Kidney capillary endothelial cell (primary cell): ENCODE results near the gene ISX.

ENCODE experiments used
- DNase-seq: peaks from one replicate; pipeline ENCODE4 v3.0.0-alpha.2; 2018; ENCODE audit warnings: low spot score

ISX gene

DNA sequence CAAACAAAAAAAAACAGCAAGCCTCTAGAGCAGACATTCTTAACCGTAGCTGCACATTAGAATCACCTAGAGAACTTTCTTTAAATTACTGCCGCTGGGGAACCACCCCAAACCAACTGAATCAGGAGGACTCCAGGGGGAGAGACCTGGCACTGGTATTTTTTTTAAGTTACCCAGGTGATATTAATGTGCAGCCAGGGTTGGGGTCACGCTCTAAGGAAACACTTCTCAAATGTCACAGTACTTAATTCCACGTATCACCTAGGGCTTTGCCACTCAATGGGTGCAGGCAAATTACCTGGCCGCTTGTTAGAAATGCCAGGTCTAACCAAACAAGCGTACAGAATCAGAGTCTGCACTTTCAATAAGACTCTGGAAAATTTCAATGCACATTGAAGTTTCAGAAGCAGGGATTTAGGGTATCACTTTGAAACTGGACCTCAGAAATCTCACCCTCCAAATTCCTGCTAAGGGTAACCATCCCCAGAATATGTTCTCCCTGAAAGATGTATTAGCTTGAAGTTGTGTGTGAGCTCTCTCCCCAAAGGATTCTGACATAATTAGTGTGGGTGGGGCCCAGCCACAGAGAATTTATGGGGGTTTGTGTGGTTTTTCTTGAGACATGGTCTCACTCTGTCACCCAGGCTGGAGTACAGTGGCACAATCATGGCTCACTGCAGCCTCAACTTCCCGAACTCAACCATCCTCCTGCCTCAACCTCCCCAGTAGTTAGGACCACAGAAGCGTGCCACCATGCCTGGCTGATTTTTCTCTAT lies 12.7 kb upstream of the ISX start:
- no peak for DNase-seq

DNA sequence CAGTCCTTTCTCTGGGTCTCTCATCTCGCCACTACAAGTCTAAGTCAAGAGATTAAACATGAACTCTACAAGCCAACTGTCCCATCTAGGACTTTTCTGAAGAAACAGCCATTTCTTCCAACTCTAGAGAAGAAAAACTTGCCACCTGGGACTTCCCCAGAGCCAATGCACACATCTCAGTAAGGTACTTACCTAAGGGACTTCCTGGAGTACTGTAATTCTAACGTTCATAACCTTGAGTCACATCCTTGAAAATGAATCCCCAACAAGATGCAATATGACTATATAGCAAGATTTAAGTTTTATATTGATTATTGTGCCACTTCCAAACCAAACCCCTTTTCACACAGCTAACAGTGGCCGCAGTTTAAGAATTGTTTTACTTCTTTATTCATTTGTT lies 11.9 kb upstream of the ISX start:
- no peak for DNase-seq

DNA sequence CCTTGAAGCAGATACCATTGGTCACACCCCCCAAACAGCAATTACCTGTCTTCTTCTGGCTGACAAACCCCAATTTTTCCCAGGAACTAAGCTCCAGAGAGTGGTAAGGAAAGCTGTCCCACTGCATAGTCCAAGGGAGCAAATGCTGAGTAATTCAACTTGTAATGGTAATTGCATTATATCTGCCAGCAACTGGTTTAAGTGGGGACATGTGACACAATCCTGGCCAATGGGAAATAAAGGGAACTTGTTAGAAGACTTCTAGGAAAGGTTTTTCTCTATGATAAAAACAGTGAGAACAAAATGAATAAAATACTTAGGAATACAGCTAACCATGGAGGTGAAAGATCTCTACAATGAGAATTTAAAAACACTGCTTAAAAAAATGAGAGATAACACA lies 9.5 kb upstream of the ISX start:
- DNase-seq: no peak

DNA sequence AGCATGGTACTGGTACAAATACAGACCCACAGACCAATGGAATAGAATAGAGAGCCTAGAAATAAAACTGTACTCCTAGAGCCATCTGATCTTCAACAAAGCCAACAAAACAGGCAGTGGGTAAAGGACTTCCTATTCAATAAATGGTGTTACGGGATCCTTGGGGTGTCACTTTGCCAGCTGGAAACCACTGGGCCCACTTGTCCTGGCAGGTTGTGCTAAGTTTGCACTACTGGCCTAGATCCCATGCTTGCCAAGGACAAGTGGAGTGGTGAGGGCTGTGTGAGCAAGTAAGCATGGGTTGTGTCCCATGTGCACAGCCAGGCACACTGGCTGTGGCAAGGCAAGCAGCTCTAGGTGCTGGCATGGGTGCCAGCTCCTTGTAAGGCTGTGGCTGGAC lies 8.8 kb upstream of the ISX start:
- DNase-seq: no peak

DNA sequence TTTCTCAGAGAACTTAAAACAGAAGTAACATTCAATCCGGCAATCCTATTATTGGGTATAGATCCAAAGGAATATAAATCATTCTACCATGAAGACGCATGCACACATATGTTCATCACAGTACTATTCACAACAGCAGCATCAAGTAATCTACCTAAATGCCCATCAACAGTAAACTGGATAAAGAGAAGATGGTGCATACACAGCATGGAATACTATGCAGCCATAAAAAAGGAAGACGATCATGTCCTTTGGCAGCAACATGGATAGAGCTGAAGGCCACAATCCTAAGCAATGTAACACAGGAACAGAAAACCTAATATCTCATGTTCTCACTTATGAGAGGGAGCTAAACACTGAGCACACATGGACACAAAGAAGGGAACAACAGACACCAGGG lies 6.3 kb upstream of the ISX start:
- DNase-seq: no peak

DNA sequence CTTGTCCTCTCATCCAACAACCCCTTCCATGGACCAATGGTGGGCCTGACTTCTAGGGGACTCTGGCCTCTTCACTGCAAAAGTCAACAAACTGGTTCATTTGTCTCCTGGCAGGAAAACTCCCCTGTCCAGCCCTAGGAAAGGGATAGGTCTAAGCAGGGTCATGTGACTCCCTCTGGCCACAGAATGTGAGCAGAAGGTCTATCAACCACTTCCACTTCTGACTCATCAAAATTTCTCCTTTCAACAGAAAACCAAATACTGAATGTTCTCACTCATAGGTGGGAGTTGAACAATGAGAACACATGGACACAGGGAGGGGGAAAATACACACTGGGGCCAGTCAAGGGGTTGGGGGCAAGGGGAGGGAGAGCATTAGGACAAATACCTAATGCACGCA lies 1.3 kb upstream of the ISX start:
- DNase-seq: no peak

DNA sequence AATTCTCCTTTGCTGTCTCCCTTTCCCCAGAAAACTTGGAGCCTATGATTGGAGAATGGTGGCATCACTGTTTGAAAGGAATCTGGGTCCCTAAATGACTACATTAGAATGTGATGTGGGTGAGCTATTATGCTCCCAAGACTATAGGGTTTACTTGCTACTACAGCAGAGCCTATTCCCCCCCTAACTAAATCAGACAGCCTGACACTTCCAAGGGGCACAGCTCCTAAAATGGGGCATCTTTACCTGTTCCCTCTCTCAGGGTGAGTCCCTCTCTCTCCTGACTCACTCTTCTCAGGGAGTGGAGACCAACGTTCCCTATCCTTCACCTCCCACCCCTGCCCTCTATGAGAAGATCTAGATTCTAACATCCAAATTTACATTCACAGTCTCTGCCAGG lies 775 bp upstream of the ISX start:
- DNase-seq: no peak

DNA sequence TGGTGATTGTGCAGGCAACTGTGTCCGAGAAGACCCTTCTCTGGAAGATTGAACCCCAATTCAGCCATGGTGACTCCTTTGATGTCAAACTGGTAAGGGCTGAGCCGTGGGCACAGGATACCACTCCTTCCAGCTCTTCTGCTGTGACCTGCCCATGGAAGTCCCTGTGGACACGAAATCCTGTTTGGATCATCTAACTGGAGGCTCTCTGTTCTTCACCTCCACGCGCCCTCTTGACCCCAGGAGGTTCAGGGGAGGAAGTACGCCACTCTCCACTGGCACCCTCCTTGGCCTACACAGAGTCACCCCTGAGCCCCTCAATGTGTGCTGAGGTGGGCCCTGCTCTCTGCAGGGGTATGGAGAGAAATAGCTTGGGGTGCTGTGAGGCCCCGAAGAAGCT lies 810 bp downstream of the ISX start:
- no peak for DNase-seq

DNA sequence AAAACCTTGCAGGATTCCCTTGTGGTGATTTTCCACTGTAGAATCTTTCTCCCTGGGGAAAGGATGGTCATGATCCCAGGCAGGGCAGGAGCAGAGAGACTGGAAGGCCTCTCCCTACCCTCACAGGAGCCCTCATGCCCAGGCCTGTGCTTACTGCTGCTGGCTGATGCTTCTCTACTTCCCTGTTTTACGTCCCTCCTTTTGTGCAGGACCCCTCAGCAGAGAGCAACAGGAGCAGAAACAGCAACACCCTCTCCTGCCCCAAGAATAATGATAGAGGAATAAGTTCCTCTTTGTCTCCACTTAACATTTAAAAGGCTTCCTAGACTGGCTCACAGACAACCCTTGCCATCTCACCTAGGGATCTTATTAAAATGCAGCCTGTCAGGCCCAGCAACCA lies 3.6 kb downstream of the ISX start:
- no peak for DNase-seq

DNA sequence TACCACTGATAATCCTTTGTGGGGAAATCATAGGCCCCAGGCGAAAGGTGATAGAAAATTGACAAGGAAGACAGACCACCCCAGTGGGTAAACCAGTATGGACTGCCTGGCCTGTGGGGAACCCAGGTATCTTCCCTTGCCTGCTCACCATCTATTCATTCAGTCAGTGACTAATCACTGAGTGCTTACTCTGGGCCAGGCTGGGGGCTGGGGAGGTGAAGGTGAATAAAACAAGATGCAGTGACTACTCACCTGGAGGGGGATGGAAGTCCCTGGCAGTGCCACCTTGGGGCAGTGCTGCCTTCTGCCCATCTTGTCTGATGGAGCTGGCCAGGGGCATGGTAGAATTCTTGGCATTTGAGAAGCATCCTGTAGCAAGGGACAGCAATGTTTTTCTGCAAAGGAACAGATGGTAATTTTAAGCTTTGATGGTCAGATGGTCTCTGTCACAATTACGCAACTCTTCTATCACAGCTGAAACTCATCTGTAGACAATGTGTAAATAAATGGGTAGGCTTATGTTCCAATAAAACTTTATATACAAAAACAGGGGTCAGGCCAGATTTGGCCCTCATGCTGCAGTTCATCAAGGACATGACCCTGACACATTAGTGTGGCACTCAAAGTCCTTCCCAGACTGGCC lies 4.6 kb downstream of the ISX start:
- no peak for DNase-seq

DNA sequence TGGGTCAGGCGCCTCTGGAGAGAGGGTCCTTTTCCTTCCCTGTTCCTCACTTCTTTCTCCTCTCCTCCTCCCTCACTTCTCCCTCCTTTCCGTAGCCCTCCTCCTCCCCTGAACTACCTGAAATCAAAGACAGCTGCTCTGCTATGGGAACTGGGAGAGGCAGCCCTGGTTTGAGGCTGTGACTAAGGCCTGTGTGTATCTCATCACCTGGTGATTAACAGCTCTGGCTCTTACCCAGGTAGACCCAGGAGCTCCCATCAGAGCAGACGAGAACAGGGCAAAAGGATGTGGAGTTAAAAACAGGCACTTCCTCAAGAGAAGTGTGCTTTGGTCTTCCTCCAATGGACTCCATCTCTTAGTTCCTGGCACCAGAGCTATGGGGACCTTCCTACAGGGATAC lies 5.8 kb downstream of the ISX start:
- no peak for DNase-seq

DNA sequence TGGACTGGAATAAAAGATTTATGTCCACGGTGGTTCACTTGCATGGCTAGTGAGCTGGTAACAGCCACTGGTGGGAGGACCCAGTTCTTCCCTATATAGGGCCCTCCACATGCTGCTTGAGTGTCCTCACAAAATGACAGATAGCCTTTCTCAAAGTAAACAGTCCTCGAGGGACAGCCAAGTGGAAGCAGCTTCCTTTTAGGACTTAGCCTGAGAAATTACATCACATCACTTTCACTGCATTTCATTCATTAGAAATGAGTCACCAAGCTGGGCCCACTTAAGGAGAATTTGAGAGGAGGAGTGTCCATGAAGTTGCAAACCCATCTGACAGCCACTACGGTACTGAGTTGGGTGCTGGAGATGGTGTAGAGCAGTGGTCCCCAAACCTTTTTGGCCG lies 7.0 kb downstream of the ISX start:
- DNase-seq: no peak

DNA sequence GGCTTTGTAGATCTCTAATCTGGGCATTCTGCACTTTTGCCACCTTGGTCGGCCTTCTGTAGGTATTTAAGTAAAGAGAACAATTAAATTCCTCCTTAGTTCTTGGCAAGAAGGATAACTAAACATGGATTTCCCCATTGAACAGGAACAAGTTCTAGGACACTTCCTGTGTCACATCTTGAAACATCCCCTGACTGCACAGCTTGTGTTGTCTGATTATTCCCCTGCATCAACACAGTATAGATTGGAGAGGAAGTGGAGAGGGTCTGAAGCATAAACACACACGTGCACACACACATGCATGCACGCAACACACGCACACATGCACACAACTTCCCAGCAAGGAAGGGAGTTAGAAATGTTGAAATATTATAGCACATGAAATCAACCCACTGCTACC lies 8.6 kb downstream of the ISX start:
- no peak for DNase-seq

DNA sequence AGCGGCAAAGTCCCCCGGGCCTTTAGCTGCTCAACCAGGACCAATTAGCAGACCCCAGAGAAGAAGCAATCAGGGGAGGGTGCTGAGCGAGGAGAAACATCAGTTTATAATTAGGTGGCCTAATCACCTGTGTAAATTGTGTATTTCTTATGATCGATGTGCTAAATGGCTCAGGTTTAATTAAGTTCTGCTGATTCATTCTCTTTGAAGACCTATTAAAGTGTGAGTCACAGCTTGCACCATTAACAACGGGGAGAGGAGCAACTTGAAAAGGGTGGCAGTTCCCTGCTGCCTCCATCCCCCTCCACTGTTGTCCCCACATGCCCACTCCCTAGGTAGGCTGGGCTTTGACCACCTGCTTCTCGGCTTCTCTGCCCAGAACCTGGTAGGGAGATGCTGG lies 10.7 kb downstream of the ISX start:
- DNase-seq: no peak

DNA sequence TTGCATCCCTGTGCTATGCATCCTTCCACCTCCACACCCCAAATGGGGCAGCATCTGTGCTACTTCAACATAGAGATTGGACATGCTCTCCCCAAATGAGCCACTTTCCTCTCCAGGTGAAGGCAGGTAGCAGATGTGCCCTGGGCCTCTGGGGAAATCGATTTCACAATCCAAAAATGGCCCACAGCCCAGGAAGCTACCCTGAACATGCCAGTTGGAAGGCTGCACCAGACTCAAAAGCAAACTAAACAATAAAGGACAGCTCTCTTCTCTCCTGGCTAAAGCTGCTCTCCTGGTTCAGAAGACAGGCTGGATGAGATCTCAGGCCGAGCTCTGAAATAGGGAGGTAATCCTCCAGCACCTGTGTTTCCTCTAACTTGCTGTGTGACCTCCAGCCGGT lies 19.7 kb downstream of the ISX start:
- DNase-seq: no peak

DNA sequence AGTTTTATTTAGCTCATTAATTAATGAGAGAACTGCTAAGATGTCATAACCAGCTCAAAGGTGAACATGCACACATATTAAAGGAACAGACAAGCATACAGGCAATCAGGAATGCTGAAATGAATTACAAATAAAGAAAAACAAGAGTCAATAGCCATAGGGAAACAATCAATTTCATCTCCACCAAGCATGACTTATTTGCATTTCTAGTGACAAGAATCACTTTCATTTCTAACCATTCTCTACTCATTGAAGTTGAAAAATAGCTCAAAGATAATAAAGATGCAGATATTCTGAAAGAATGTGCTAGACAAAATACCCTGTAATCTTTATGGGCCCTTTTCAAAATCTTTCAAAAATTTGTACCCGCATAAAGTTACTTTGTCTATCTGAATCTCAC lies 23.2 kb downstream of the ISX start:
- DNase-seq: no peak

DNA sequence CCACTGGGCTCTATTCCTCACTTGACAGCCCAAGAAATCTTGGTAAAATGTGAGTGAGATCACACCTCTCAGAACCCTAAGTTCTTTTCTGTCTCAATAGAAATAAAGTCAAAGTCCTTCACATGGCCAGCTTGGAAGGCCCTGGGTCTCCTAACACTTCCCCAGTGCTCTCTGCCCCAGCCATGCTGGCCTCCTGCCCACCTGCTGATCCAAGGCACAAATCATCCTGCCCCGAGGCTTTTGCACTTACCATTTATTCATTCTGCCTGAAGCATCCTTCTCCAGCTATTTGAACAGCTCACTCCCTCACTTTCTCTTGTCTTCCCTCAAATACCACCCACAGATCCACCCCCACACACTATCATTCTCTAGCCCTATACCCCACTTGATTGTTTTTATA lies 26.4 kb downstream of the ISX start:
- no peak for DNase-seq

DNA sequence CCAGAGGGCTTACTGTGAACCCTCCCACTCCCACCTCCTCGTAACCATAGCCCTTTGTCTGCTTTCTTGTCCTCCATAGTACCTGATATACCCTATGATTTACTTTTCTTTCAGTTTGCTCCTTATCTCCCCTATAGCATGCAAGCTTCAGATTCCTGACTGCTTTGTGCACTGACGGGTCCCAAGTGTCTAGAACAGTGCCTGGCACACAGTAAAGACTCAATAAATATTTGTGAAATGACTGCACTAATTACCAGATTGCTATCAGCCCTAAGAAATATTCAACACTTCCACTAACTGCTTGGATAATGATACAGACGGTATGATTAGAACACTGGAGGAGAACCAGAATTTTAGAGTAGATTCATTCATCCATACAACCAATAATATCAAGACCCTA lies 33.0 kb downstream of the ISX start:
- no peak for DNase-seq

DNA sequence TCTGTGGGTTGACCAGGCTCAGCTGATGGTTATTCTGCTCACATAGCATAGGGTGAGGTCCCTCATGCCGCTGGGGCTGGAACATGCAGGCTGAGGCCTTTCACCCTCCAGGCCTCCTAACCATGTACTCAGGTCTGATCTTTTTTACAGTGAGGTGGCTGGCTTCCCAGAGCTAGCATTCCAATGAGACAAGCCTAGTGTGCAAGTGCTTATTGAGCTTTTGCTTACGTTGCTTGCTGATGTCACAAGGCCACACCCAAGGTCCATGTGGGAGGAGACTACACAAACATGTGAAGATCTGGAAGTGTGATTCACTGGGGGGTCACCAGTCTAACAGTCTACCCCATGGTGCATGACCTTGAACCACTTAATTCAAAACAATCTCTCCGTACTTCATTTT lies 33.9 kb downstream of the ISX start:
- no peak for DNase-seq

DNA sequence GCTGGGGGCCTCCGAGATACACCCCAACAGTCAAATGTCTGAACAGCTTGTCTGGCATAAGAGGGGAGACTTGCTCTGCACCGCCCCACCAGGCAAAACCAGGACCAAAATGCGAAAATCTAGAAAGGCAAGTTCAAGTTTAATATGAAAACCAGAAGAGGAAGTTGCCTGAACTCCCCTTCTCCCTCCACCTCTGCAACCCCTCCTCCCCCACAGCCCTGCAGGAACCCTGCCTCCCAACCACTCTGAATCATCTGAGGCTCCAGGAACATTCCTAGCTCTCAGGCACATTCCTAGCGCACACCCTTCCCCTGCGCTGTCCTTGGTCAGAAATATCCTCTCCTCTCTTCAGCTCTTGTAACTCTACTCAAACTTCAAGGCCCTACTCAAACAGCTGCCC lies 36.7 kb downstream of the ISX start:
- no peak for DNase-seq

DNA sequence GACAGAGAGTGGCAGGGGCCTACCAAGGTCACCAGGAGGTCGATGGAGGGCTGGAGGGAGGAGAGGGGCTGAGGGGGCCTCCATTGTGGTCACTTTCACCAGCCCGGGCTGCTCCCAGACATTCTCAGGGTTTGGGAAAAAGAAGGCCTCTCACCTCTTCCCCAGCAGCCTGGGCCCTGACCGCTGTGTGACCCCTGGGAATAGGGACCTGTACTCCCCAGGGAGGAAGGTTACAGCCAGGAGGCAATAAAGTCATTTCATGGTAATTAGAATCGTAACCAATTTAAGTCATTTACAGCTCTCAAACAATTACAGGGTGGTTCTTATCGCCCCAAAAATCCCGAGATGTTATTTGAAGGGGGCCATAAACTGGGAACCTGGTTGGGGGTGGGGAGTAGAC lies 37.8 kb downstream of the ISX start:
- DNase-seq: no peak

DNA sequence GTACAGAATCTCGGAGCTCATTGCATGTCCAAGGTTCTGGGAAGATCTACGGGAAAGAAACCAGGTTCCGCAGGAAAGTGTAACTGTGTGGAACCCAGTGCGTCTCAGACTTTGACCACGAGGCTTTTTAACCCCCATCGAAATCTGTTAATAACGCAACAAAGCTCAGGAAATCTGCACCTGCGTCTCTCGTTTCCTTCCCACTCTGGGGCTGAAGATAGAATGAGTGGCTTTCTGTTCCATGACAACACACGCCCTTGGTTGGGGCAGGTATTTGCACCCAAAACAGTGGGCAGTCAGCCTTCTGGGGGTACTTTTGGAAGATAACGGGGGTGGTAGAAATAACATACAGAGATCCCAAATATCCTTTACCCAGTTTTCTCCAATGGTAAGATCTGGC lies 38.5 kb downstream of the ISX start:
- no peak for DNase-seq

DNA sequence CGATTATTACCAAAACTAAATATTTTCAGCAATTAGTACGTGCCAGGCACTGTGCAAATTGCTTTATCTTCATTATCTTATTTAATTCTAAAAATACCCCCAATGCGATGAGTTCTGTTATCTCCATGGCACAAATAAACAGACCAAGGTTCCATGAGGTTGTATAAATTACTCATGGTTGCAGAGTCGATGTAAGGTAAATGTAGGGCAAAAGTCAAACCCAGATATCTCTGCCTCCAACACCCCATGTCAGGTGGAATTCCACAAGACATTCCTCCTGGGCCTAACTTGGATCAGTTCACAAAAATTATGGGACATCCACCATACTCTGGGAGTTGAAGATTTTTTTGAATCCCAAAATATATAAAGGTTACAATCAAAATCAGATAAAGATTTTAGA lies 43.7 kb downstream of the ISX start:
- no peak for DNase-seq

DNA sequence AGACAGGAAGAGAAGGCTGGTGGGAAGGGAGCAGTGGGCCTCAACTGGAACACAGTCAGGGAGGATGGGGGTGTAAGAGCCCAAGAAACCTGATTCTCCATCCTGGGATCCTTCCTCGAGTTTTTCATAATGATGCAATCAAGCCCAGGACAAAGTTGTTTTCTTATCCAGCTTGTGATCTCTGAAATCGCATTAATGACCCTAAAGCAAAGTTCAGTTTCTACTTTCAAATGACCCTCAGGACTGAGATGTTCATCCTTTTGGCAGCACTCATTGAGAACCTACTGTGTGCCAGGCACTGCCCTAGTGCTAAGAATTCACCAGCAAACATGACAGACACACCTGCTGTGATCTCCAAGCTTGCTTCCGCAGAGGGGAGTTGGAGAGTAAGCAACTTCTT lies 45.3 kb downstream of the ISX start:
- DNase-seq: no peak
